ENCODE results near the gene KLHL30.

DNA sequence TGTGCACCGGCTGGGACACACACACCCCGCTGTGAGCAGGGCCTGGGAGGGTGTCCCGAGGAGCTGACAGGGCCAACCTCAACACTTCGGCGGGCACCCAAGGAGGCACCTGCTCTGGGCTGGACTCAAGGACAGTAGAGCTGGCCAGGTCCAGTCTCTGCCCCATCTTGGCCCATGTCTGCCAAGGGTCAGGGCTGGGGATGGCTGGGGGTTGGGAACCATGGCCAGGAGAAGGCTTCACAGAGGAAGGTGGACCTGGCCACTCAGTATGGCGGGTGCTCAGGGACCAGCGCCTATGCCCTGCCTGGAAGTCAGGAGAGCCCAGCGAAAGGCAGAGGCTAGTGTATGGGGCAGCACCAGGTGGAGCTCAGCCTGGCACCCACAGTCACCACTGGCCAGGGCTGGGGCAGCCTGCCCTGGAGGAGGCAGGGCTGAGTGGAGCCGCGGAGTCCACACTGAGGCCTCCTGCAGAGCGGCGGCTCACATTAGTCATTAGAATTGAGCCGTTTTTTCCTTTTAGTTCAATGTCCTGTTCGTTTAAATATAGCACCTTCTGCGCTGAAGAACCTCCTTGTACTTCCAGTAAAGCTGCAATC is 24.5 kb downstream of the KLHL30 start:
- TF ChIP-seq, protein P1, sequence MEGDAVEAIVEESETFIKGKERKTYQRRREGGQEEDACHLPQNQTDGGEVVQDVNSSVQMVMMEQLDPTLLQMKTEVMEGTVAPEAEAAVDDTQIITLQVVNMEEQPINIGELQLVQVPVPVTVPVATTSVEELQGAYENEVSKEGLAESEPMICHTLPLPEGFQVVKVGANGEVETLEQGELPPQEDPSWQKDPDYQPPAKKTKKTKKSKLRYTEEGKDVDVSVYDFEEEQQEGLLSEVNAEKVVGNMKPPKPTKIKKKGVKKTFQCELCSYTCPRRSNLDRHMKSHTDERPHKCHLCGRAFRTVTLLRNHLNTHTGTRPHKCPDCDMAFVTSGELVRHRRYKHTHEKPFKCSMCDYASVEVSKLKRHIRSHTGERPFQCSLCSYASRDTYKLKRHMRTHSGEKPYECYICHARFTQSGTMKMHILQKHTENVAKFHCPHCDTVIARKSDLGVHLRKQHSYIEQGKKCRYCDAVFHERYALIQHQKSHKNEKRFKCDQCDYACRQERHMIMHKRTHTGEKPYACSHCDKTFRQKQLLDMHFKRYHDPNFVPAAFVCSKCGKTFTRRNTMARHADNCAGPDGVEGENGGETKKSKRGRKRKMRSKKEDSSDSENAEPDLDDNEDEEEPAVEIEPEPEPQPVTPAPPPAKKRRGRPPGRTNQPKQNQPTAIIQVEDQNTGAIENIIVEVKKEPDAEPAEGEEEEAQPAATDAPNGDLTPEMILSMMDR (IDR thresholded peaks at IDR 0.05), result no peak
- TF ChIP-seq POLR2A (IDR thresholded peaks at IDR 0.05), result no peak

Measured in adrenal gland (tissue), 5 donors.